Fibroblast of lung (primary cell): ENCODE measurements around the gene HHIPL2. TPM values are rescaled to one million over a fixed set of nuclear protein-coding genes. Genes with fewer than 3 reads are reported as not detected.

Experiments
- DNase-seq, 2 donors: peaks; one replicate each; pipeline versions ENCODE4 v3.0.0 to v3.0.0-alpha.2; 2010; ENCODE audit warnings: low read depth in 2 of 2
- H2AFZ ChIP-seq: 2 replicates; pipeline ENCODE4 v1.5.1; 2012; ENCODE audit warnings: low read length, control low read depth, inconsistent platforms
- H3K27ac ChIP-seq: 2 replicates; pipeline ENCODE4 v1.5.1; 2011; ENCODE audit warnings: low read length, control low read depth; ENCODE audit not compliant: insufficient read depth
- H3K27me3 ChIP-seq: 2 replicates; pipeline ENCODE4 v1.5.1; 2011; ENCODE audit warnings: mild to moderate bottlenecking, low read length; ENCODE audit not compliant: control insufficient read depth, insufficient read depth
- H3K36me3 ChIP-seq: 2 replicates; pipeline ENCODE4 v1.5.1; 2011; ENCODE audit warnings: low read length; ENCODE audit not compliant: control insufficient read depth, insufficient read depth
- H3K4me1 ChIP-seq: 2 replicates; pipeline ENCODE4 v1.5.1; 2011; ENCODE audit warnings: low read length; ENCODE audit not compliant: control insufficient read depth, insufficient read depth; ENCODE audit errors: extremely low read depth
- H3K4me2 ChIP-seq: 2 replicates; pipeline ENCODE4 v1.5.1; 2011; ENCODE audit warnings: low read length, control low read depth; ENCODE audit not compliant: insufficient read depth; ENCODE audit errors: extremely low read depth
- H3K4me3 ChIP-seq, 4 experiments: fragments of 200-600 bp in 1 of 4; sonication (generic) in 1 of 4; replicated peaks in 1 of 4; 2 replicates each; pipeline ENCODE4 v1.5.1; 2011 to 2016; ENCODE audit warnings: low read length in 4 of 4, low read depth in 3 of 4, mild to moderate bottlenecking in 3 of 4, control low read depth in 2 of 4, inconsistent platforms in 1 of 4, mixed read lengths in 1 of 4; ENCODE audit not compliant: insufficient read depth in 1 of 4; ENCODE audit errors: control extremely low read depth in 1 of 4
- H3K79me2 ChIP-seq: 2 replicates; pipeline ENCODE4 v1.5.1; 2012; ENCODE audit warnings: mild to moderate bottlenecking, low read length, inconsistent platforms; ENCODE audit not compliant: control insufficient read depth, insufficient read depth
- H3K9ac ChIP-seq: 2 replicates; pipeline ENCODE4 v1.5.1; 2011; ENCODE audit warnings: mild to moderate bottlenecking, low read length, control low read depth; ENCODE audit not compliant: insufficient read depth
- H3K9me3 ChIP-seq: 2 replicates; pipeline ENCODE4 v1.5.1; 2012; ENCODE audit warnings: low read depth, low read length; ENCODE audit not compliant: control insufficient read depth, insufficient read depth
- H4K20me1 ChIP-seq: 2 replicates; pipeline ENCODE4 v1.5.1; 2011; ENCODE audit warnings: low read length; ENCODE audit not compliant: control insufficient read depth, insufficient read depth; ENCODE audit errors: extremely low read depth
- CTCF ChIP-seq, 2 donors: IDR thresholded peaks in 1 of 2; conservative IDR thresholded peaks in 1 of 2; 1 replicate in 1 of 2; 2 replicates in 1 of 2; pipeline ENCODE4 v1.5.1; 2011 to 2012; ENCODE audit warnings: low read length in 2 of 2, control low read depth in 1 of 2, inconsistent platforms in 1 of 2, low read depth in 1 of 2, mild to moderate bottlenecking in 1 of 2
- EZH2 ChIP-seq: IDR thresholded peaks from 2 replicates; pipeline ENCODE4 v1.5.1; 2012; ENCODE audit warnings: low read length, control low read depth, mild to moderate bottlenecking; ENCODE audit errors: missing control alignments
- polyA plus RNA-seq, 2 donors: library from polyadenylated mRNA; depleted of rRNA in 1 of 2; stranded (reverse) in 1 of 2; unstranded in 1 of 2; fragments of >200 nt; gene quantifications; 2 replicates each; pipeline ENCODE4 v1.2.1, GENCODE V29; 2011 to 2012; ENCODE audit warnings: missing spikeins in 1 of 2
- total RNA-seq: library from RNA; depleted of rRNA; stranded (reverse); fragments of >200 nt; gene quantifications from 2 replicates; pipeline ENCODE4 v1.2.1, GENCODE V29; 2014

The HHIPL2 gene
- total and polyA plus RNA-seq, 2 donors (not counting 1 experiment from before 2014, with no cell fraction given), result 0.14 to 0.33 TPM

GRCh38 chr1:222592171-222592570 is 44.3 kb upstream of the HHIPL2 start:
- no peaks in the 10 kb centered on the region for H3K9me3 ChIP-seq
- peaks cover 13% of the 10 kb centered on the region for H3K79me2 ChIP-seq
- H3K27me3 ChIP-seq, result no peaks in the 10 kb centered on the region
- TF ChIP-seq EZH2 (no peak), CTCF (conservative IDR thresholded peaks at IDR 0.05 in 1 of 2, IDR thresholded peaks at IDR 0.05 in 1 of 2; ENCODE audit: low read depth in 1 of 2, low read length in 2 of 2) (no peak)
- no peak overlapping the region for H3K27ac ChIP-seq
- peak overlapping the region; percentile 12 for H2AFZ ChIP-seq
- H3K4me2 ChIP-seq, result no peak overlapping the region
- no peaks in the 10 kb centered on the region for H4K20me1 ChIP-seq
- no peak overlapping the region for H3K4me3 ChIP-seq
- no peak overlapping the region for H3K9ac ChIP-seq
- H3K36me3 ChIP-seq, result peaks cover 2% of the 10 kb centered on the region
- peaks cover 6% of the 10 kb centered on the region for H3K4me1 ChIP-seq
- DNase-seq, result peak in 1 of 2 donors; percentile 7

GRCh38 chr1:222589462-222590302 is 41.8 kb upstream of the HHIPL2 start, which contains the start of gene TAF1A:
Gene TAF1A (minus strand): TSS chr1:222589933.
- H3K27ac ChIP-seq, result peak within 1 kb of the TSS; percentile 84
- no peaks in the 10 kb centered on the region for H4K20me1 ChIP-seq
- peak; percentile 83 for DNase-seq
- H3K9ac ChIP-seq, result peak within 1 kb of the TSS; percentile 58
- peak within 1 kb of the TSS; percentile 72 to 91 (median 78) for H3K4me3 ChIP-seq
- peaks cover 15% of the 10 kb centered on the region for H3K79me2 ChIP-seq
- H3K27me3 ChIP-seq, result no peaks in the 10 kb centered on the region
- peaks cover 6% of the 10 kb centered on the region for H3K4me1 ChIP-seq
- TF ChIP-seq EZH2, result no peak
- TF ChIP-seq CTCF (conservative IDR thresholded peaks at IDR 0.05 in 1 of 2, IDR thresholded peaks at IDR 0.05 in 1 of 2; ENCODE audit: low read depth in 1 of 2, low read length in 2 of 2), result no peak
- H3K4me2 ChIP-seq, result peak within 1 kb of the TSS; percentile 98
- peaks cover 2% of the 10 kb centered on the region for H3K36me3 ChIP-seq
- peak within 1 kb of the TSS; percentile 75 for H2AFZ ChIP-seq
- H3K9me3 ChIP-seq, result no peaks in the 10 kb centered on the region

- DNase-seq, result no peak
- H3K36me3 ChIP-seq, result peaks cover 2% of the 10 kb centered on the region
- H2AFZ ChIP-seq, result no peak overlapping the region
- no peak overlapping the region for H3K9ac ChIP-seq
- peaks cover 15% of the 10 kb centered on the region for H3K79me2 ChIP-seq
- no peak overlapping the region for H3K4me3 ChIP-seq
- no peaks in the 10 kb centered on the region for H3K9me3 ChIP-seq
- peak overlapping the region; percentile 15 for H3K4me2 ChIP-seq
- peaks cover 6% of the 10 kb centered on the region for H3K4me1 ChIP-seq
- no peaks in the 10 kb centered on the region for H3K27me3 ChIP-seq
- H3K27ac ChIP-seq, result no peak overlapping the region
- no peak for TF ChIP-seq EZH2
- TF ChIP-seq CTCF (conservative IDR thresholded peaks at IDR 0.05 in 1 of 2, IDR thresholded peaks at IDR 0.05 in 1 of 2; ENCODE audit: low read depth in 1 of 2, low read length in 2 of 2), result no peak
- no peaks in the 10 kb centered on the region for H4K20me1 ChIP-seq
Measured at GRCh38 chr1:222588135-222588534, 40.2 kb upstream of the HHIPL2 start.
